SK-N-SH (cell line): ENCODE data around the gene KCNN3. TPM values are rescaled to one million over a fixed set of nuclear protein-coding genes. Genes with fewer than 3 reads are reported as not detected.

Experiments used
- CTCF ChIA-PET: fragments of 300-600, 350-600 bp; formaldehyde crosslinking; extraction: SDS; loops from one replicate; lab custom pipeline; 2021; lab: Yijun Ruan, JAX
- POLR2A ChIA-PET: fragments of 350-600 bp; sonication (Branson Sonifier 250); formaldehyde crosslinking; extraction: SDS; loops from one replicate; lab custom pipeline; 2020; ENCODE audit warnings: antibody characterized with exemption, inconsistent platforms; lab: Yijun Ruan, JAX
- DNase-seq: peaks from one replicate; pipeline ENCODE4 v3.0.0; 2012
- H2AFZ ChIP-seq: fragments of 200-600 bp; sonication (generic); 2 replicates; pipeline ENCODE4 v1.8.1; 2016; ENCODE audit warnings: antibody characterized with exemption, mild to moderate bottlenecking, low read depth
- H3F3A ChIP-seq: fragments of 200-600 bp; sonication (generic); replicated peaks from 2 replicates; pipeline ENCODE3; 2016; ENCODE audit warnings: antibody characterized with exemption, mild to moderate bottlenecking; ENCODE audit not compliant: insufficient read depth
- H3K27ac ChIP-seq, 2 experiments: fragments of 200-500 bp in 1 of 2; fragments of 200-600 bp in 1 of 2; sonication (Bioruptor generic) in 1 of 2; sonication (generic), shearing (Covaris generic) in 1 of 2; 2 replicates each; pipeline versions ENCODE4 v1.5.1 to v1.6.1; 2014 to 2016; ENCODE audit warnings: low read depth in 2 of 2, inconsistent platforms in 1 of 2, low read length in 1 of 2, mild to moderate bottlenecking in 1 of 2, mixed read lengths in 1 of 2
- H3K27me3 ChIP-seq: fragments of 200-600 bp; sonication (generic), shearing (Covaris generic); 2 replicates; pipeline ENCODE4 v1.6.1; 2016; ENCODE audit warnings: mixed run types; ENCODE audit not compliant: insufficient read depth
- H3K36me3 ChIP-seq, 2 experiments: fragments of 200-500 bp in 1 of 2; fragments of 200-600 bp in 1 of 2; sonication (Bioruptor generic) in 1 of 2; sonication (generic) in 1 of 2; replicated peaks in 1 of 2; 2 replicates each; pipeline versions ENCODE3 to v1.5.1; 2014 to 2016; ENCODE audit warnings: low read length in 1 of 2, mild to moderate bottlenecking in 1 of 2; ENCODE audit not compliant: insufficient read depth in 2 of 2, control insufficient read depth in 1 of 2
- H3K4me1 ChIP-seq, 2 experiments: fragments of 200-500 bp in 1 of 2; fragments of 200-600 bp in 1 of 2; sonication (Bioruptor generic) in 1 of 2; sonication (generic), shearing (Covaris generic) in 1 of 2; 2 replicates each; pipeline versions ENCODE4 v1.5.1 to v1.6.1; 2014 to 2016; ENCODE audit warnings: low read depth in 1 of 2, low read length in 1 of 2, mixed run types in 1 of 2; ENCODE audit not compliant: insufficient read depth in 2 of 2, control insufficient read depth in 1 of 2
- H3K4me2 ChIP-seq: fragments of 200-600 bp; sonication (generic), shearing (Covaris generic); 2 replicates; pipeline ENCODE4 v1.6.1; 2017; ENCODE audit warnings: mixed run types
- H3K4me3 ChIP-seq, 2 experiments: fragments of 200-500 bp in 1 of 2; fragments of 200-600 bp in 1 of 2; sonication (Bioruptor generic) in 1 of 2; sonication (generic), shearing (Covaris generic) in 1 of 2; 2 replicates each; pipeline versions ENCODE4 v1.5.1 to v1.8.1; 2014 to 2016; ENCODE audit warnings: low read depth in 2 of 2, inconsistent platforms in 1 of 2, low read length in 1 of 2, mild to moderate bottlenecking in 1 of 2, mixed read lengths in 1 of 2, moderate library complexity in 1 of 2
- H3K79me2 ChIP-seq: fragments of 200-600 bp; sonication (generic); 2 replicates; pipeline ENCODE4 v1.8.1; 2017; ENCODE audit warnings: mild to moderate bottlenecking; ENCODE audit not compliant: insufficient read depth
- H3K9ac ChIP-seq: fragments of 200-600 bp; sonication (generic); 2 replicates; pipeline ENCODE4 v1.6.1; 2017; ENCODE audit warnings: mixed run types
- H3K9me2 ChIP-seq: fragments of 200-600 bp; sonication (generic); 2 replicates; pipeline ENCODE4 v1.6.1; 2017; ENCODE audit warnings: mixed run types
- H3K9me3 ChIP-seq: fragments of 200-600 bp; sonication (generic); 2 replicates; pipeline ENCODE4 v1.6.1; 2017; ENCODE audit warnings: mixed run types, mild to moderate bottlenecking, moderate library complexity
- H4K20me1 ChIP-seq: fragments of 200-600 bp; sonication (generic); 2 replicates; pipeline ENCODE4 v1.6.1; 2017; ENCODE audit warnings: mild to moderate bottlenecking, mixed run types; ENCODE audit not compliant: insufficient read depth
- CHD2 ChIP-seq: fragments of 150-350 bp; IDR thresholded peaks from 2 replicates; pipeline ENCODE4 v1.6.1; 2018; ENCODE audit warnings: low read length; ENCODE audit not compliant: partially characterized antibody
- CTCF ChIP-seq: fragments of 200-600 bp; sonication (generic); IDR thresholded peaks from 2 replicates; pipeline ENCODE4 v1.6.1; 2017; ENCODE audit warnings: antibody characterized with exemption, mild to moderate bottlenecking, moderate library complexity
- EP300 ChIP-seq, 2 experiments: IDR thresholded peaks; 2 replicates each; pipeline versions ENCODE4 v1.4.0 to v1.6.1; 2012; ENCODE audit warnings: borderline replicate concordance in 1 of 2, low read depth in 1 of 2, low read length in 1 of 2
- FOXM1 ChIP-seq: IDR thresholded peaks from 2 replicates; pipeline ENCODE4 v1.4.0; 2012; ENCODE audit warnings: low read depth, mild to moderate bottlenecking
- GABPA ChIP-seq: IDR thresholded peaks from 2 replicates; pipeline ENCODE4 v1.4.0; 2012; ENCODE audit warnings: low read depth, mild to moderate bottlenecking
- JUND ChIP-seq: IDR thresholded peaks from 2 replicates; pipeline ENCODE4 v1.4.0; 2012
- MAX ChIP-seq: IDR thresholded peaks from 2 replicates; pipeline ENCODE4 v1.4.0; 2012; ENCODE audit warnings: low read depth
- NFIC ChIP-seq: IDR thresholded peaks from 2 replicates; pipeline ENCODE4 v1.4.0; 2012; ENCODE audit warnings: borderline replicate concordance
- PBX3 ChIP-seq: IDR thresholded peaks from 2 replicates; pipeline ENCODE4; 2012
- RAD21 ChIP-seq: IDR thresholded peaks from 2 replicates; pipeline ENCODE4 v1.6.1; 2012; ENCODE audit warnings: mild to moderate bottlenecking, low read length
- RFX5 ChIP-seq: IDR thresholded peaks from 2 replicates; pipeline ENCODE4 v1.6.1; 2012; ENCODE audit warnings: mild to moderate bottlenecking, improper control_type of control experiment, low read length
- RXRA ChIP-seq: IDR thresholded peaks from 2 replicates; pipeline ENCODE4 v1.4.0; 2012; ENCODE audit warnings: low read depth, mild to moderate bottlenecking, borderline replicate concordance
- SMC3 ChIP-seq: IDR thresholded peaks from 2 replicates; pipeline ENCODE4 v1.6.1; 2012; ENCODE audit warnings: low read depth, low read length, improper control_type of control experiment
- TAF1 ChIP-seq: IDR thresholded peaks from 2 replicates; pipeline ENCODE4 v1.6.1; 2012; ENCODE audit warnings: low read depth, mild to moderate bottlenecking, low read length, moderate library complexity, borderline replicate concordance
- ZBTB33 ChIP-seq: IDR thresholded peaks from 2 replicates; pipeline ENCODE4 v1.4.0; 2012; ENCODE audit warnings: low read depth, borderline replicate concordance
- WGBS: methylation state at CpG from one replicate; pipeline ENCODE4 v1.1.6; 2017; ENCODE audit warnings: low lambda C conversion rate; 5-methylcytosine and 5-hydroxymethylcytosine counted together
- polyA plus RNA-seq, 3 experiments: library from polyadenylated mRNA; depleted of rRNA; stranded (reverse); fragments of >200 nt; gene quantifications; 2 replicates each; pipeline ENCODE4 v1.2.3, GENCODE V29; 2012

KCNN3 gene
- polyA plus RNA-seq, 1 of the 3 experiments (the other 2 are of a cell fraction): 0.16 TPM

GRCh38 chr1:154661110-154661509, 209.0 kb downstream of the KCNN3 start:
- Histone ChIP-seq H2AFZ (no peak overlapping the region), H3K36me3 (no peaks in the 10 kb centered on the region), H3K9ac (no peak overlapping the region), H3F3A (no peaks in the 10 kb centered on the region), H3K4me2 (no peak overlapping the region), H3K4me1 (no peaks in the 10 kb centered on the region; a peak in 2 of 4 replicates), H4K20me1 (no peaks in the 10 kb centered on the region), H3K27ac (no peak overlapping the region), H3K27me3 (peaks cover 17% of the 10 kb centered on the region; the same call in 1 of the 2 replicates), H3K9me2 (no peaks in the 10 kb centered on the region), H3K9me3 (no peaks in the 10 kb centered on the region), H3K79me2 (no peaks in the 10 kb centered on the region), H3K4me3 (no peak overlapping the region)
- POLR2A ChIA-PET: no interaction called here
- CTCF ChIA-PET: interaction anchor here (1.6 kb wide), 1 partner anchor 218 kb away, joined by 7 read pairs; no protein-coding TSS in a partner anchor
- no peak for DNase-seq
- TF ChIP-seq CTCF: no peak
- TF ChIP-seq RXRA: no peak
- TF ChIP-seq EP300 (IDR thresholded peaks at IDR 0.05; ENCODE audit: borderline replicate concordance in 1 of 2, low read depth in 1 of 2, low read length in 1 of 2): no peak
- TF ChIP-seq FOXM1: no peak
- TF ChIP-seq NFIC: no peak
- TF ChIP-seq JUND: no peak
- TF ChIP-seq MAX: no peak
- TF ChIP-seq TAF1: no peak
- TF ChIP-seq RFX5: no peak
- TF ChIP-seq ZBTB33: no peak
- TF ChIP-seq SMC3: no peak
- no peak for TF ChIP-seq PBX3
- no peak for TF ChIP-seq CHD2
- TF ChIP-seq GABPA: no peak
- no peak for TF ChIP-seq RAD21
- WGBS: 56% methylated on average over 2 of the region's 2 CpGs
